Stimulated activated CD4-positive, alpha-beta T cell treated with anti-CD3 and anti-CD28 coated beads, TNF-alpha, amount 100 ng/mL, for 4 hours (primary cell): ENCODE measurements around the gene NDUFA11.

ENCODE experiments used
- DNase-seq, 3 experiments: peaks; one replicate each; pipeline ENCODE4 v3.0.0-alpha.2; 2020; ENCODE audit warnings: low read depth in 3 of 3

The NDUFA11 gene

GRCh38 chr19:5903624-5904351 is at the start of gene NDUFA11:
Gene NDUFA11 (minus strand): TSS chr19:5903790. CDS start chr19:5903708, 82 bp downstream.
- peak; percentile 94 to 98 (median 96) for DNase-seq

DNA sequence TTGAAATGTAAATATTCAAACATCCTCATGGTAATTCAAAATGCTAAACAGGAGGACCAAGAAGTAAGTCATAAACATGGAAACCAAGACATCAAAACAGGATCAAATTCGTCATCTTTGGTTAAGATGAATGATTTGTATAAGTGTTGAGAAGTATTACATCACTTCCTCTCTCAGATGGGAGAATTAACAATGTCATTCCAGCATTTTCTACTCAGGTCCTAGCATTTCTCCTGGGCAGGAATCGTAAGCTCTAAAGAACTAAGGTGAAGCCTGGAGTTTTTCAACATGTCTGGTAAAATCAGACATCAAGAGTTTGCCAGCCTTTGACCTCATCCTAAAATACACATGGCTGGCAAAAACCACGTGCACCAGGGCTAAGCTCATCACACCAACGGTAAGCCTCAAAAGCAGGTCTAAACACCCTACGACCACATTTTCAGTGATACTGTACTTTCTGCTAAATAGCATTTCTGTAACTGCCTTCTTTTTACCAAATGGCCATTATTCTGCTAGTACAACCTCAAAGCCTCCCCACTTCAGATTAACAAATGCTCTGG is 49.5 kb upstream of the NDUFA11 start:
- no peak for DNase-seq

DNA sequence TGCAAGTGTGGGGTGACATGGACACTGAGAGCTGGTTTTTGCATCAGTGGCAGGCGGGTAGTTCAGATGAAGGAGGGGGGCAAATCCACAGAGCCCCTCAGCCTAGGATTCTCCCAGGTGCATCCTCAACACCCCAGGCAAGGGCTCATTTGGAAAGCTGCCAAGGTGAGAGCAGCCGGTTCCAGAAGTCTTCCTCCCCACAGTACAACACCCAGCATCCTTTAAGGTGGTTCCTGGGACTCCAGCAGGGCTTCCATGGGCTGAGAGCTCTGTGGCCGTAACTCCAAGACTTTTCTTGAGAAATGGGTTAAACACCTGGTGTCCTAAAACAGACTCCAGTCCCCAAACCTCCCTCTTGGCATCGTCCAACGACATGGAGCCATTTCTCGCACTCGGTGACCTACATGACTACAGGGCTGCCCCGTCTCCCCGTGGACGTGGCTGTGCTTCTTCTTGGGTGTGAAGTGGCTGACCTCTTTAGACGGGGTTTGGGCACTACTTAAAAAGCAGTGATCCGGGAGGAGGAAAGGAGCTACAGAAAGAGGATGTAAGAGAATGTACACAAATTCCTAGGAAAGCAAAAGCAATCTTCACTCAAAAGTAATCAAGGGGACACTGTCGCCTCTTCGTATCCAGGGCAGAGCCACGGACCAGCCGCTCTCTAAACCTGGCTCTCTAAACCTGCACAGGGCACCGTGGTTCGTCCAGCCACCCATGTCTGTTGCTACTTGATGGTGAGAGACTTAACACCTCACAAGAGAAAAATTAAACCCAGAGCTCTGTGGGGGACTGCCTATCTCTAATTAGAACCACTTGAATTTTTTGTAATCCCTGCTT is 48.8 kb upstream of the NDUFA11 start:
- no peak for DNase-seq

DNA sequence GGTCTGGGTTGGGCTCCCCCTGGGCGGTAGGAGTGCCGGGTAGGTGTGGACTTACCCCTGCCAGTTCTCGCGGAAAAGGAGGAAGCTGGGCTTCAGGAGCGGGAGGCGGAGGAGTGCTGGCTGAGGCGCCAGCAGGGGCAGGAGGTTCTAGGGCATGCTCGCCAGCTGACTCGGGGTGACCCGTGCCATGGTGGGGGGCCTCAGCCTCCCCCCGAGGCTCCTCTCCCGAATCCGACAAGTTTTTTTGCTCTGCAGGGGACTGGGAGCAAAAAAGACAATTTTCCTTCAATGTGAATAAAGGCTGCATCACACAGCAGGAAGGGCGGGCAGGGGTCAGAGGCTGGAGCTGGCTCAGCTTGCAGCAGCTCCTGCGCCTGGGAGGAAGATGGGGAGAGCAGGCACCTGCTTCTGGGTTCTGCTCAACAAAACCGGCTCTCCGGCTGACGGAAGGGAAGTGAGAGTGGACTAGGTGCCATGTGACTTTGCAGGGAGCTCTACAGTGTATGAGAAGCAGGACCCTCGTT is 47.8 kb upstream of the NDUFA11 start:
- no peak for DNase-seq

GRCh38 chr19:5950741-5951140 is 47.2 kb upstream of the NDUFA11 start:
- no peak for DNase-seq

DNA sequence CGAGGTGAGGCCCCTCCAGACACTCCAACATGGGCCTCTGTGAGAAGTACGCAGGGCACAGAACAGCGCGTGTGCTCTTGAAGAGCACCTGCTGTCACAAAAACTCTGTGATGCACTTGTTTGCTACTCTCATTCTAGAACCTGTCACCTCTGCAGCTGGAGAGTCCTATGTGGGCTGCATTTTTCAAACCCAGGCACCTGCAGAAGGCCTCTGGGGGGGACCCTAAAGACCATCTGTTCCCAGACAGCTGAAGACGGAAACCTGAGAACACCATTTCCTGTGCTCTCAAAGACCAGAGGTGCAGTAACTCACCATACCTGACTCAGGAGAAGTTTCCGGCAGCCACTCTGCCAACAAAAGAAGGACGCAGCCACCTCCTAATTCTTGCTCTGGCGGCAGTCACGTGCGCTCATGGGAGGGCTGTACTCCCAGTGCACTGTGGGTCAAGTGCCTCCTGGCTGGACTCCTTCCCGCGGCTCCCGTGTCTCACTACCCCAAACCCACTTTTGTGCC is 46.3 kb upstream of the NDUFA11 start:
- DNase-seq, result peak in 2 of 3 experiments; percentile 13 to 23

DNA sequence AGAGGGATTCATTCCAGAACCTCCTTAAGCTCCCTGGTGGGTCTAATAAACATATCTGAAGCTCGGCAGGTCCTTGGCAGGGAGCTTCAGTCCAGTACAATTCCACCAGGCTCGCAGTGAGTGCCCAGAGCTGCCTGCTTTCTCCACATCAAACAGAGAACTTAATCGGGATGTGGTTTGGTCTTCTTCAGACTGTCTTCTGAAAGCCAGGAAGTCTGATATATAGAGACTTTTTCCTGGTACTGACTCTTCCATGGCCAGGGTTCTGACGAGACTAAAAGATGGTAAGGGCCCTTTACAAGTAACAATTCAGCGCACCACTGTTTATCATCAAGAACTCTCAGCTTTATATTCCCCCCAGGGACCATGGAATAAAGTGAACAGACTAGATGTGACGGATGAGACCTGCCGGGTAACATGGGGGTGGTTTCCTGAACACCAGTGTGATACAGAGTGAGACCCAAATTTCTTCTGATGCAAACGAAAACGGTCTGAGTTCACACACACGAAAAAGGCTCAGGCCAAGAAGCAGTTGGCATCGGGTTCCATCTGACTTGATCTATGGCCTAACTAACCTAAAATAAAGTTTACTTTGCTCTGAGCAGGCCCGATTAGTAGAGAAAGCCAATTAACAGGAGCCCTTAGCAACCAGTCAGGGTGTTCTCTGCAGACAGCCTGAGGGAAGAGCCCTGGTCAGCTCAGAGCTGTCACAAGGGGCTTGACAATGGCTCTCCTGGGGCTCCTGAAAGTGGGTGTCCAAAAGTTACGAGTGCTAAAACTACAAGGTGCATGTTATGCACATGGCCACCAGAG is 45.4 kb upstream of the NDUFA11 start:
- no peak for DNase-seq

DNA sequence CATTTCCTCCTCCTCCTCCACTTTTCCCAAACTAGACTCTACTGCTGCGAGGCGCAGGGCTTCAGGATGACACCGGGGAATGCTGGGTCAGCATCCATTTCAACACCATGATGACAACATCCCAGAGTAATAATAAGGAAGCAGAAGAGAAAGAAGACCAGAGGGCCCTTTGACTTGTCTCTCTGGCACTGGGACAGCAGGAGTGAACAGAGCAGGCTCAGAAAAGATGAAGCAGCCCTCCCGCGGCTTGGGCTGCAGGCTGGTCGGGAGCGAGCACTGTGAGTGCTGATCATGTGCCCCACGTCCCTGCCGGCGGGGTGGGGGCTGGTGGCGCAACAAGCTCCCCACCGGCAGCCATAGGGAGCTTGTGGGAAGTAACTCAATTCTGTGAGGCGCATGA is 43.8 kb upstream of the NDUFA11 start:
- no peak for DNase-seq

DNA sequence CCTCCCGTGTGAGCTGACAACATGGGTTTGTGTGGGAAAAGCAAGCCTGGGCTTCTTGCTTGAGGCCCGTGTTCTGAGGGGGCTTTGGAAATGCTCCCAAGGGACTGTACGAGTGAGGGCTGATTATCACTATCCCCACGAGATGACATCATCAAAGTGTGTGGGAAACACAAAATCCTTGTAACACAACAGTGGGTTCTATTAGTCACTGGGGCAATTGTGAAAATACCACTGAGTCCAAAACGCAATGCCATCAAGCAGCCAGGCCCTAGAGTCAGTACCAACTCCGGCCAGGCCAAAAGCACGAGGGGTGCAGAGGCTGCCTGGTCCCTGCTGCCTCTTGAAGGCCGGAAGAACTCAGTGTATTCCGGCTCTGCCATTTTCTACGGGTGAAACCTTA is 40.0 kb upstream of the NDUFA11 start:
- no peak for DNase-seq

- no peak for DNase-seq
These were observed 39.5 kb upstream of the NDUFA11 start for GRCh38 chr19:5943045-5943444.

- no peak for DNase-seq
These were observed 38.1 kb upstream of the NDUFA11 start for GRCh38 chr19:5941673-5942072.

GRCh38 chr19:5940260-5941208 is 36.9 kb upstream of the NDUFA11 start:
- no peak for DNase-seq

GRCh38 chr19:5937550-5937949 is 34.0 kb upstream of the NDUFA11 start:
- no peak for DNase-seq

GRCh38 chr19:5936292-5936592 is 32.7 kb upstream of the NDUFA11 start:
- no peak for DNase-seq

- DNase-seq, result no peak
These were observed 32.1 kb upstream of the NDUFA11 start for GRCh38 chr19:5935473-5936291.

DNA sequence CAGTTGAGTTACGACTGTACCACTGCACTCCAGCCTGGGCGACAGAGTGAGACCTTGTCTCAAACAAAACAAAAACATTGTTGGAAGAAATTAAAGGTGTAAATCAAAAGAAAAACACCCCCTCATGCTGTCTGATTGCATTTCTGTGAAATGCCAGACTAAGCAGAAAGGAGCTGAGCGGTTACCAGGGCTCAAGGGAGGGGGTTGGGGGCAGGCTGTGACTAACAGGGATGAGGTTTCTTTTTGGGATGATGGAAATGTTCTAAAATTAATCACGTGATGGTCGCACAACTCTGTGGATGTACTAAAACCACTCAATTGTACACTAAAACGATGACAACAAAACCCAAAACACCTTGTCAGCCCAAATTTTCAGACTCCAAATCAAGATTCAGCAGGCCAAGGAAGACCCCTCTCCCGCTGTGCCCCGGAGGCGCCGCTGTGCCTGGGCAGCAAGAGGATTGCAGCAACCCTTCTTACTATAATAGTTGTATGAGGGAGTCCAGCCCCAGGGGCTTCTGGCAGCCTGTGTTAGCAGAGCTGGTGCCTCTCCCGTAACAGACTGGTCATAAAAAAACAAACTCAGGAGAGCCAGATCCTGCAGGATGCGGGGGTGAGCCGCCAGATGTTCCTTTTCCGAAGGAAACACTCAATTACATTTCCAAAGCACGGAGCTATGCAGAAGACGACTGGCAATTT is 31.3 kb upstream of the NDUFA11 start:
- no peak for DNase-seq

GRCh38 chr19:5934069-5934401 is 30.4 kb upstream of the NDUFA11 start:
- no peak for DNase-seq

DNA sequence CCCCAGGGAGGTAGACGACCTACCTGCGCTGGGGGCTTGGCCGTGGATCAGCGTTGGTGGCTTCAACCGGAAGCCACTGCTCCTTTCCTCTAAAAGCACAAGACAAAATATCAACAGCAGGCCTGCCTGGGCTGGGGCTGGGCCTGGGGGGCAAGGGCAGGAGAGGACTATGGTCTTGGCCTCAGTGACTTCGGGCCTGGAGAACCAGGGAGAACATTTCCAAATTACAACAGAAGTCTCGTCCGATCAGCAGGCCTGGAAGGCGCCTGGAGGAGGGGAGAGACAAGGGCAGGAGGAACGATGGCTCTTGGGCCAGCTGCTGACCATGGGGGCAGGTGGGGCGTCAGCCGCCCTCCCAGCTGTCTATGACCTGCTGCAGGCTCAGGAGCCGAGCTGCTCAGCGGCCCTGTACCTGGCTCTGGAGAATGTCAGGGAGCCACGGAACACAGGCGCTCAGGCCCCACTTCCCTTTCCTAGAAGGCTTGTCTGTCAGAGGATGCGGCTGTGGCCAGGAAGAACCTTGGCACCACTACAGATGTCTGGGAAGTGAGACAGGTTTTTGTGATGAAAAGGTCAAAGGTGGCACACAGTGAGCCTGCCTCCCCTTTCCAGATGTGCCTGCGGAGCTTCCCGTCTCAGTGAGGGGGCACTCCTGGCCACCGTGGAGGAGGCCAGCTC is 29.9 kb upstream of the NDUFA11 start:
- DNase-seq, result no peak
